NB4 (cell line): Measurements from ENCODE around the gene GNG7.

Experiments used
- POLR2A ChIP-seq: IDR thresholded peaks from 2 replicates; pipeline ENCODE4 v1.6.1; 2011; ENCODE audit warnings: mild to moderate bottlenecking; ENCODE audit not compliant: insufficient read length; ENCODE audit errors: extremely low read depth
- TF ChIP-seq, protein P1 (sequence below): IDR thresholded peaks from one replicate; pipeline ENCODE4 v1.5.1; 2012; ENCODE audit warnings: low read depth, low read length

DNA sequence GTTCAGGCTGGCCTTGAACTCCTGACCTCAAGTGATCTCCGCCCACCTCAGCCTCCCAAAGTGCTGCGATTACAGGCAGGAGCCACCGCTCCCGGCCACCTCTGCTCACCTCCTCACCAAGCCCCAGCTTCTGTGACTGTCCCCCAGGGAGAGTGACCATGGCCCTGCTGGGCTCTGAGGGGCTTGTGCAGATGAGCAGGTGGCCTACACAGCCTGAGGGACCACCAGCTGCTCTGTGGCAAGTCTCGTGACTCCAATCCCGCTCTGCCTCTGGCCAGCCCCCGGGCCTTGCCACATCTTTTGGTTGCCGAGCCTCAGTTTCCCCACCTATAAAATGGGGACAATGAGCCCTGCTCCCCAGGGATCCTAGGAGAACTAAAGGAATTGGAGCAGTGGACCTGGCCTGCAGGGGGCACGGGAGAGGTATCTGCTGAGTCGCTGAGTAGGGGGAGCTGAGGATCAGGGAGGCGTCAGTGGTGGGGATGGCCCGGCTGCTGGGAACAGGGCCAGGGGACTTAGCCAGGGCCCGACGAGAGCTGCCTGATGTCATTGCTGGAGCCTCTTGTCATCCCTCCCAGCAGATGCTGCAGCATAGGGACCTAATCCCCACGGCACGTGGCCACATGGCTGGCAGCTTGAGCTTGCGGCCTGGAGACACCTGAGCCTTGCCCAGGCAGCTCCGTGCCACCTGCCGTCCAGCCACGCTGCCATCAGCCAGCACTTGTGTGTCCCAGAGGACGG lies 151.9 kb downstream of the GNG7 start:
- TF ChIP-seq, protein P1, sequence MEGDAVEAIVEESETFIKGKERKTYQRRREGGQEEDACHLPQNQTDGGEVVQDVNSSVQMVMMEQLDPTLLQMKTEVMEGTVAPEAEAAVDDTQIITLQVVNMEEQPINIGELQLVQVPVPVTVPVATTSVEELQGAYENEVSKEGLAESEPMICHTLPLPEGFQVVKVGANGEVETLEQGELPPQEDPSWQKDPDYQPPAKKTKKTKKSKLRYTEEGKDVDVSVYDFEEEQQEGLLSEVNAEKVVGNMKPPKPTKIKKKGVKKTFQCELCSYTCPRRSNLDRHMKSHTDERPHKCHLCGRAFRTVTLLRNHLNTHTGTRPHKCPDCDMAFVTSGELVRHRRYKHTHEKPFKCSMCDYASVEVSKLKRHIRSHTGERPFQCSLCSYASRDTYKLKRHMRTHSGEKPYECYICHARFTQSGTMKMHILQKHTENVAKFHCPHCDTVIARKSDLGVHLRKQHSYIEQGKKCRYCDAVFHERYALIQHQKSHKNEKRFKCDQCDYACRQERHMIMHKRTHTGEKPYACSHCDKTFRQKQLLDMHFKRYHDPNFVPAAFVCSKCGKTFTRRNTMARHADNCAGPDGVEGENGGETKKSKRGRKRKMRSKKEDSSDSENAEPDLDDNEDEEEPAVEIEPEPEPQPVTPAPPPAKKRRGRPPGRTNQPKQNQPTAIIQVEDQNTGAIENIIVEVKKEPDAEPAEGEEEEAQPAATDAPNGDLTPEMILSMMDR, result no peak
- no peak for TF ChIP-seq POLR2A
